ENCODE results near the gene TYSND1. TPM values are rescaled to one million over a fixed set of nuclear protein-coding genes. Genes with fewer than 3 reads are reported as not detected.

TYSND1 gene
- total RNA-seq, 1 donor from 2014 or later: 13.4 TPM

- TF ChIP-seq CTCF (IDR thresholded peaks at IDR 0.05): no peak
- no peak overlapping the region for H3K27ac ChIP-seq
- H3K4me3 ChIP-seq: no peak overlapping the region
- ATAC-seq (no peak), DNase-seq (no peak)
- H3K9me3 ChIP-seq: no peaks in the 10 kb centered on the region
- no peaks in the 10 kb centered on the region for H3K4me1 ChIP-seq
- intact Hi-C loops (cut with DNase I): no loop called here
- no peaks in the 10 kb centered on the region for H3K27me3 ChIP-seq (ENCODE audit: low read depth)
- peaks cover 43% of the 10 kb centered on the region for H3K36me3 ChIP-seq
These were observed 23.8 kb downstream of the TYSND1 start for GRCh38 chr10:70122742-70123141.

GRCh38 chr10:70121281-70121949 lies 25.1 kb downstream of the TYSND1 start:
- DNase-seq (no peak), ATAC-seq (no peak)
- intact Hi-C loops (cut with DNase I): no loop called here
- no peak for TF ChIP-seq CTCF (IDR thresholded peaks at IDR 0.05)
- H3K36me3 ChIP-seq: peaks cover 51% of the 10 kb centered on the region
- H3K9me3 ChIP-seq: no peaks in the 10 kb centered on the region
- H3K27ac ChIP-seq: no peak overlapping the region
- H3K4me3 ChIP-seq: no peak overlapping the region
- H3K27me3 ChIP-seq (ENCODE audit: low read depth): no peaks in the 10 kb centered on the region
- no peaks in the 10 kb centered on the region for H3K4me1 ChIP-seq

- intact Hi-C loops (cut with DNase I): no loop called here
- Histone ChIP-seq H3K27me3 (ENCODE audit: low read depth) (no peaks in the 10 kb centered on the region), H3K36me3 (peaks cover 53% of the 10 kb centered on the region), H3K4me3 (no peak overlapping the region), H3K4me1 (no peaks in the 10 kb centered on the region), H3K9me3 (no peaks in the 10 kb centered on the region), H3K27ac (no peak overlapping the region)
- no peak for DNase-seq
- ATAC-seq: no peak
- no peak for TF ChIP-seq CTCF (IDR thresholded peaks at IDR 0.05)
These were observed 26.1 kb downstream of the TYSND1 start for GRCh38 chr10:70120417-70120816.

- DNase-seq (no peak), ATAC-seq (no peak)
- H3K36me3 ChIP-seq: peaks cover 61% of the 10 kb centered on the region
- H3K4me1 ChIP-seq: no peaks in the 10 kb centered on the region
- H3K9me3 ChIP-seq: no peaks in the 10 kb centered on the region
- intact Hi-C loops (cut with DNase I): no loop called here
- H3K27ac ChIP-seq: no peak overlapping the region
- H3K4me3 ChIP-seq: no peak overlapping the region
- no peaks in the 10 kb centered on the region for H3K27me3 ChIP-seq (ENCODE audit: low read depth)
- no peak for TF ChIP-seq CTCF (IDR thresholded peaks at IDR 0.05)
These were observed 26.9 kb downstream of the TYSND1 start for GRCh38 chr10:70119623-70120022.

GRCh38 chr10:70119197-70119596 lies 27.3 kb downstream of the TYSND1 start:
- no peak for DNase-seq
- H3K27ac ChIP-seq: no peak overlapping the region
- no peak overlapping the region for H3K4me3 ChIP-seq
- no peaks in the 10 kb centered on the region for H3K27me3 ChIP-seq (ENCODE audit: low read depth)
- no peaks in the 10 kb centered on the region for H3K4me1 ChIP-seq
- ATAC-seq: no peak
- TF ChIP-seq CTCF (IDR thresholded peaks at IDR 0.05): no peak
- intact Hi-C loops (cut with DNase I): no loop called here
- H3K36me3 ChIP-seq: peaks cover 65% of the 10 kb centered on the region
- no peaks in the 10 kb centered on the region for H3K9me3 ChIP-seq
